ENCODE data around the gene FBXL7. TPM values are rescaled to one million over a fixed set of nuclear protein-coding genes. Genes with fewer than 3 reads are reported as not detected.
A peak's percentile ranks its signal among the peaks of the same experiment; 100 is the strongest.

The FBXL7 gene
- total RNA-seq, 1 donor from 2014 or later = 8.0 TPM

DNA sequence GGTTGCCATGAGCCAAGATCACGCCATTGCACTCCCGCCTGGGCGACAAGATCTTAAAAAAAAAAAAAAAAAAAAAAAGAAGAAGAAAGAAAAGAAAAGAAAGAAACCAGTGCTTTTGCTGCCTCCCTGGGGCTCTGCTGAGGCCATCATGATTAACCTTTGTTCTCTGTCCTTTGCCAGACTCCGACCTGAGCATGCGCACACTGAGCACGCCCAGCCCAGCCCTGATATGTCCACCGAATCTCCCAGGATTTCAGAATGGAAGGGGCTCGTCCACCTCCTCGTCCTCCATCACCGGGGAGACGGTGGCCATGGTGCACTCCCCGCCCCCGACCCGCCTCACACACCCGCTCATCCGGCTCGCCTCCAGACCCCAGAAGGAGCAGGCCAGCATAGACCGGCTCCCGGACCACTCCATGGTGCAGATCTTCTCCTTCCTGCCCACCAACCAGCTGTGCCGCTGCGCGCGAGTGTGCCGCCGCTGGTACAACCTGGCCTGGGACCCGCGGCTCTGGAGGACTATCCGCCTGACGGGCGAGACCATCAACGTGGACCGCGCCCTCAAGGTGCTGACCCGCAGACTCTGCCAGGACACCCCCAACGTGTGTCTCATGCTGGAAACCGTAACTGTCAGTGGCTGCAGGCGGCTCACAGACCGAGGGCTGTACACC, 427.9 kb downstream of the FBXL7 start:
- Histone ChIP-seq H3K4me3 (no peak overlapping the region), H3K9me3 (no peaks in the 10 kb centered on the region), H3K27me3 (ENCODE audit: low read depth) (no peaks in the 10 kb centered on the region), H3K4me1 (no peaks in the 10 kb centered on the region), H3K27ac (no peak overlapping the region), H3K36me3 (no peaks in the 10 kb centered on the region)
- peak in 1 of 2 donors; percentile 38 for ATAC-seq
- DNase-seq = no peak
- intact Hi-C loops (cut with DNase I) = no loop called here
- TF ChIP-seq, protein P1, sequence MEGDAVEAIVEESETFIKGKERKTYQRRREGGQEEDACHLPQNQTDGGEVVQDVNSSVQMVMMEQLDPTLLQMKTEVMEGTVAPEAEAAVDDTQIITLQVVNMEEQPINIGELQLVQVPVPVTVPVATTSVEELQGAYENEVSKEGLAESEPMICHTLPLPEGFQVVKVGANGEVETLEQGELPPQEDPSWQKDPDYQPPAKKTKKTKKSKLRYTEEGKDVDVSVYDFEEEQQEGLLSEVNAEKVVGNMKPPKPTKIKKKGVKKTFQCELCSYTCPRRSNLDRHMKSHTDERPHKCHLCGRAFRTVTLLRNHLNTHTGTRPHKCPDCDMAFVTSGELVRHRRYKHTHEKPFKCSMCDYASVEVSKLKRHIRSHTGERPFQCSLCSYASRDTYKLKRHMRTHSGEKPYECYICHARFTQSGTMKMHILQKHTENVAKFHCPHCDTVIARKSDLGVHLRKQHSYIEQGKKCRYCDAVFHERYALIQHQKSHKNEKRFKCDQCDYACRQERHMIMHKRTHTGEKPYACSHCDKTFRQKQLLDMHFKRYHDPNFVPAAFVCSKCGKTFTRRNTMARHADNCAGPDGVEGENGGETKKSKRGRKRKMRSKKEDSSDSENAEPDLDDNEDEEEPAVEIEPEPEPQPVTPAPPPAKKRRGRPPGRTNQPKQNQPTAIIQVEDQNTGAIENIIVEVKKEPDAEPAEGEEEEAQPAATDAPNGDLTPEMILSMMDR (IDR thresholded peaks at IDR 0.05) = no peak

DNA sequence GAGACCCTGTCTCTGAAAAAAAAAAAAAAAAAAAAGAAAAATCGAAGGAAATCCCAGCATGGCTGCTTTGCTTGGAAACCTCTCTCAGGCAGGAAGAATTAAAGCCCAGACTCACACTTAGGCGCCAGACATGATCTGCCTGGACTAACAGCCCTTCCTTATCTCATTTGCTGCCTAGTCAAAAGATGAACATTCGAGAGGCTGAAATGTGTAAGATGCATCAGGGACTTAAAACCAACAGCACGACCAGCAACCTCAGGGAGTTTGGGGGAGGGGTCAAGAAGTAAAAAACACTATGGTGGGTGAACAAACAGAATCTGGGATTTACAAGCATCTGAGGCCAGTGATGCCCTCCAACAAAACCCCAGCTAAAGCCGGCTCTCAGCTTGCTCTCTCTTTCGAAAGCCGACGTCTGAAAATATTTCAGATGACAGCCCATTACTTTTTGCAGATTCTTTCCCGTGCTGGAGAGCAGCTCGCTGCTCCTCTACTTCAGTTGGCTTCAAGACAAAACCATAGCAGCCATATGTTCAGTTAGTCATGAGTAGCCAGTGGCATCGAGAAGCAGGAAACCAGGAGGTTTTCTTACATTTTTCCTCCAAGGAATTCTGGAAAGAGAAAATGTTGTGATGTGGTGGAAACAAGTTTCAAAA, 429.8 kb downstream of the FBXL7 start:
- Histone ChIP-seq H3K36me3 (no peaks in the 10 kb centered on the region), H3K27ac (no peak overlapping the region), H3K4me3 (no peak overlapping the region), H3K9me3 (no peaks in the 10 kb centered on the region), H3K27me3 (ENCODE audit: low read depth) (no peaks in the 10 kb centered on the region), H3K4me1 (no peaks in the 10 kb centered on the region)
- intact Hi-C loops (cut with DNase I) = no loop called here
- ATAC-seq (no peak), DNase-seq (no peak)
- TF ChIP-seq, protein P1 (IDR thresholded peaks at IDR 0.05) = no peak

DNA sequence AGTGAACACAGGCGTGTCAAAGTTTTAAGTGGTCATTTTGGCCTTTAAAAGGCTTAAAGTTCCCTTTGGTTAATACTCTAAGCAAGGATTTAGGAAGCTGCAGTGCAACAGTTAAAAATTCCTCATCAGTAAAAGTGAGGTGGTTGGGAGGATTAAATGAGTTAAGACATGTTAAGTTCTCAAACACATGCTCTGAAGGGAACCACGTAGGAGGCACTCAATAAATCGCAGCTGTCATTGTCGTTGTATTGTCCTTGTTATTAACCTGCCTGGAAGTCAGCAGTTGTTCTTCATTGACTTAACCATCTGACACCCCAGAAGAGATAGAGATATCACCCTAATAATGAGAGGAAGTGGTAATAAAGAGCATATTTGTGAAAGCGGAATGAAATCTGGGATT, 432.1 kb downstream of the FBXL7 start:
- TF ChIP-seq, protein P1 (IDR thresholded peaks at IDR 0.05) = no peak
- ATAC-seq (no peak), DNase-seq (no peak)
- peaks cover 4% of the 10 kb centered on the region for H3K36me3 ChIP-seq
- no peaks in the 10 kb centered on the region for H3K27me3 ChIP-seq (ENCODE audit: low read depth)
- no peaks in the 10 kb centered on the region for H3K9me3 ChIP-seq
- H3K4me1 ChIP-seq = no peaks in the 10 kb centered on the region
- intact Hi-C loops (cut with DNase I) = no loop called here
- H3K27ac ChIP-seq = no peak overlapping the region
- no peak overlapping the region for H3K4me3 ChIP-seq

DNA sequence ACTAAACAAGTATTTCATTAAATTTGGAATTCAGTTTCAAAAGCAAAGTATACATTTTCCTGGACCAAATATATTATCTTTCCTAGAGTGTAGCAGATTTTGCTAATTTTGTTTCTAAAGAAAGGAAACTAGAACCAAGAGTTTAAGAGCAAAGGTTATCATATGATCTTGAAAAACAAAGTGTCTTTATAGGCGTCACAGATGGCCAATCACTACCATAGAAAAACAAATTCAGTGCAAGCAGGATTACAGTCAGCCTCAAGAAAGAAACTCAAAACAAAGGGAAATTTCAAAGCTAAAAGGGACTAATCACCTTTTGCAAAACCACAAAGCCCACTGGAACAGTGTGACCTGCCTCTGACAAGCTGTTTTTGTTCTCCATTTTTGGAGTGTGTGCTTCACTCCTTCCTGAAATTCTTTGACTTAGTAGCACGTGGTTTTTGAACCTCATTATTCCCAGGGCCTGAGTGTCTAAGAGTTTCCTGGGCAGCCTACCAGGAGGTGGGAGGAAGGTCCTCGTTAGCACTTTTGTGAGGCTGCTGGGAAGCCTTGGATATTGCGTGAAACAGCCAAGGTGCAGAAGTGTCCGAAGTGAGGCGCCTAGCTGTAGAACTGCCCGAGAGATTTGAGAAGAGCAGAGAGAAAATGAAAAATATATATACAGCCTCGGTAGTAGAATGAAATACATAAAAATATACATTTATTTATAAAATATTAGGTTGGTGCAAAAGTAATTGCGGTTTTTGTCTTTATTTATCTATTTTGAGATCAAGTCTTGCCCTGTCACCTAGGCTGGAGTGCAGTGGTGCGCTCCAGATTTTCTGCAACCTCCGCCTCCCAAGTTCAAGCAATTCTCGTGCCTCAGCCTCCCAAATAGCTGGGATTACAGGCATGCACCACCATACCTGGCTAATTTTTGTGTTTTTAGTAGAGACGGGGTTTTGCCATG, 433.6 kb downstream of the FBXL7 start:
- H3K9me3 ChIP-seq = no peaks in the 10 kb centered on the region
- no peaks in the 10 kb centered on the region for H3K27me3 ChIP-seq (ENCODE audit: low read depth)
- H3K4me3 ChIP-seq = no peak overlapping the region
- intact Hi-C loops (cut with DNase I) = no loop called here
- H3K27ac ChIP-seq = no peak overlapping the region
- H3K4me1 ChIP-seq = no peaks in the 10 kb centered on the region
- ATAC-seq (peak in 1 of 2 donors; percentile 18), DNase-seq (no peak)
- H3K36me3 ChIP-seq = peaks cover 7% of the 10 kb centered on the region
- TF ChIP-seq, protein P1 (IDR thresholded peaks at IDR 0.05) = no peak

DNA sequence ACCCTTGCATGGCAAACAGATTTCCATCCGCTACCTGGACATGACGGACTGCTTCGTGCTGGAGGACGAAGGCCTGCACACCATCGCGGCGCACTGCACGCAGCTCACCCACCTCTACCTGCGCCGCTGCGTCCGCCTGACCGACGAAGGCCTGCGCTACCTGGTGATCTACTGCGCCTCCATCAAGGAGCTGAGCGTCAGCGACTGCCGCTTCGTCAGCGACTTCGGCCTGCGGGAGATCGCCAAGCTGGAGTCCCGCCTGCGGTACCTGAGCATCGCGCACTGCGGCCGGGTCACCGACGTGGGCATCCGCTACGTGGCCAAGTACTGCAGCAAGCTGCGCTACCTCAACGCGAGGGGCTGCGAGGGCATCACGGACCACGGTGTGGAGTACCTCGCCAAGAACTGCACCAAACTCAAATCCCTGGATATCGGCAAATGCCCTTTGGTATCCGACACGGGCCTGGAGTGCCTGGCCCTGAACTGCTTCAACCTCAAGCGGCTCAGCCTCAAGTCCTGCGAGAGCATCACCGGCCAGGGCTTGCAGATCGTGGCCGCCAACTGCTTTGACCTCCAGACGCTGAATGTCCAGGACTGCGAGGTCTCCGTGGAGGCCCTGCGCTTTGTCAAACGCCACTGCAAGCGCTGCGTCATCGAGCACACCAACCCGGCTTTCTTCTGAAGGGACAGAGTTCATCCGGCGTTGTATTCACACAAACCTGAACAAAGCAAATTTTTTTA, 436.7 kb downstream of the FBXL7 start:
- intact Hi-C loops (cut with DNase I) = no loop called here
- TF ChIP-seq, protein P1 (IDR thresholded peaks at IDR 0.05) = no peak
- Histone ChIP-seq H3K9me3 (no peaks in the 10 kb centered on the region), H3K4me3 (no peak overlapping the region), H3K27ac (no peak overlapping the region), H3K36me3 (peaks cover 7% of the 10 kb centered on the region), H3K4me1 (no peaks in the 10 kb centered on the region), H3K27me3 (ENCODE audit: low read depth) (no peaks in the 10 kb centered on the region)
- no peak for ATAC-seq
- no peak for DNase-seq

Data from lower lobe of right lung (tissue), 2 donors.